Endodermal cell (in vitro differentiated cells): ENCODE results near the gene PIK3R5. TPM values are rescaled to one million over a fixed set of nuclear protein-coding genes. Genes with fewer than 3 reads are reported as not detected.
"Not testable (repeated sequence)": the region's sequence is repeated elsewhere in the genome, so short reads cannot be mapped to it uniquely, and the experiment has no call there.

Experiments used
- DNase-seq: peaks from one replicate; pipeline ENCODE4 v3.0.0-alpha.2; 2017
- H3K27ac ChIP-seq: 2 replicates; pipeline ENCODE4 v1.5.1; 2013; ENCODE audit warnings: mild to moderate bottlenecking, low read depth, low read length, moderate library complexity
- H3K27me3 ChIP-seq: 2 replicates; pipeline ENCODE4 v1.6.1; 2013; ENCODE audit warnings: mild to moderate bottlenecking, low read length, moderate library complexity; ENCODE audit not compliant: insufficient read depth, control insufficient read depth, poor library complexity, severe bottlenecking
- H3K36me3 ChIP-seq: 2 replicates; pipeline ENCODE4 v1.7.0; 2013; ENCODE audit warnings: mild to moderate bottlenecking, low read length, moderate library complexity; ENCODE audit not compliant: control insufficient read depth, insufficient read depth
- H3K4me1 ChIP-seq: one replicate; pipeline ENCODE4 v1.7.0; 2013; ENCODE audit warnings: low read length; ENCODE audit not compliant: control insufficient read depth, insufficient read depth
- H3K4me3 ChIP-seq: 2 replicates; pipeline ENCODE4 v1.5.1; 2013; ENCODE audit warnings: mild to moderate bottlenecking, low read length, moderate library complexity
- H3K9ac ChIP-seq: 2 replicates; pipeline ENCODE4 v1.6.1; 2013; ENCODE audit warnings: mild to moderate bottlenecking, low read length, moderate library complexity; ENCODE audit not compliant: poor library complexity, severe bottlenecking; ENCODE audit errors: extremely low read depth
- H3K9me3 ChIP-seq: 2 replicates; pipeline ENCODE4 v1.6.1; 2013; ENCODE audit warnings: mild to moderate bottlenecking, low read length, moderate library complexity; ENCODE audit not compliant: control insufficient read depth
- H3K27ac Mint-ChIP-seq: 2 replicates; pipeline ENCODE4 v1.8.0; 2020; ENCODE audit warnings: mixed read lengths
- H3K27me3 Mint-ChIP-seq: 2 replicates; pipeline ENCODE4 v1.8.0; 2021; ENCODE audit warnings: mild to moderate bottlenecking, mixed read lengths; ENCODE audit not compliant: insufficient read depth
- H3K36me3 Mint-ChIP-seq: 2 replicates; pipeline ENCODE4 v1.8.0; 2020; ENCODE audit warnings: low read depth, mixed read lengths
- H3K4me1 Mint-ChIP-seq: 2 replicates; pipeline ENCODE4 v1.8.0; 2020; ENCODE audit warnings: mixed read lengths
- H3K4me3 Mint-ChIP-seq: 2 replicates; pipeline ENCODE4 v1.8.0; 2020; ENCODE audit warnings: mild to moderate bottlenecking, moderate library complexity, mixed read lengths
- H3K9me3 Mint-ChIP-seq: 2 replicates; pipeline ENCODE4 v1.8.0; 2020; ENCODE audit warnings: mild to moderate bottlenecking, mixed read lengths
- WGBS, 2 experiments: methylation state at CpG; one replicate each; pipeline versions ENCODE4 v1.1.5 to v1.1.7; 2013; ENCODE audit warnings: missing lambda C conversion rate in 2 of 2, mixed read lengths in 1 of 2; ENCODE audit not compliant: insufficient coverage in 1 of 2, insufficient read length in 1 of 2; 5-methylcytosine and 5-hydroxymethylcytosine counted together
- total RNA-seq, 2 donors: library from RNA; stranded (reverse); fragmentation: NEBNext Ultra II Directional in 1 of 2; extraction: Animal tissue kit (Norgen Biotek cat#: 25700) in 1 of 2; gene quantifications; 2 replicates in 1 of 2; 3 replicates in 1 of 2; pipeline ENCODE4 v1.2.1, GENCODE V29; 2021
- TF ChIP-seq, protein P1 (sequence below): fragments of 200-600 bp; sonication (generic); conservative IDR thresholded peaks from 2 replicates; pipeline ENCODE4 v1.5.0; 2021; ENCODE audit warnings: antibody characterized with exemption, mild to moderate bottlenecking

The PIK3R5 gene
- total RNA-seq, 2 donors from 2014 or later = 10.4 to 37.0 TPM

DNA sequence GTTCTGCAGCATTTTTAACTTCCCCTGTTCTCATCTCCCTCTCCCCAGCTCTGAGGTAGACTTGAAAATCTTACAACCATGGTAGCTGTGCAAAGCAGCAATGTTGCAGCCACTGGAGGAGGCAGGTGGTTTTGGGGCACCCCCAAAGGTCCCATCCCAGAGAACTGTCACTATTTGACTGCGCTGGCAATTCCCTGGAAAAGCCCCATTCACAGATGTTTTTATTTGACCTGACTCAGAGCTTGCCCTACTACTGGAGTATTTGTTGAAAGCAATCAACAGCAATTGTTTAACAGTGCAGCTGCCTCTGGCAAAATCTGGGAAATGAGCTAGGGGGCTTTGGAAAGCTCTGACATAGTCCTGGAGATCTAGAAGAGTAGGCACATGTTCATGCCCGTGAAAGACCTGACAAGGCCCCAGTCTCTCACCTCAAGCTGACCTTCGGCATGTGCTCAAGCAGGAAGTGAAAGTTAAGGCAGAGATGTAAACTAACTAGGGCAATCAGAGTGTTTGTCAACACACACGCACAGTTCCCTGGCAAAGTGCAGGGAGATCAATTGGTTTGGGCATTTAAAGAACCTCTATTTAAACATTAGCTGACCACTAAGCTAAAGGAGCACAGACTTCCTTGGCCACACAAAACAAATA is 19.7 kb upstream of the PIK3R5 start:
- H3K9ac ChIP-seq = no peak overlapping the region
- Mint-ChIP-seq H3K4me3 (no peak overlapping the region), H3K27me3 (peaks cover 3% of the 10 kb centered on the region), H3K9me3 (peaks cover 24% of the 10 kb centered on the region), H3K4me1 (no peaks in the 10 kb centered on the region), H3K36me3 (no peaks in the 10 kb centered on the region), H3K27ac (no peak overlapping the region)
- H3K9me3 ChIP-seq = peaks cover 13% of the 10 kb centered on the region
- H3K36me3 ChIP-seq = no peaks in the 10 kb centered on the region
- H3K4me1 ChIP-seq = no peaks in the 10 kb centered on the region
- 92 to 95% methylated on average over 4 of the region's 4 CpGs for WGBS, 2 experiments
- H3K27me3 ChIP-seq = no peaks in the 10 kb centered on the region
- no peak overlapping the region for H3K4me3 ChIP-seq
- TF ChIP-seq, protein P1, sequence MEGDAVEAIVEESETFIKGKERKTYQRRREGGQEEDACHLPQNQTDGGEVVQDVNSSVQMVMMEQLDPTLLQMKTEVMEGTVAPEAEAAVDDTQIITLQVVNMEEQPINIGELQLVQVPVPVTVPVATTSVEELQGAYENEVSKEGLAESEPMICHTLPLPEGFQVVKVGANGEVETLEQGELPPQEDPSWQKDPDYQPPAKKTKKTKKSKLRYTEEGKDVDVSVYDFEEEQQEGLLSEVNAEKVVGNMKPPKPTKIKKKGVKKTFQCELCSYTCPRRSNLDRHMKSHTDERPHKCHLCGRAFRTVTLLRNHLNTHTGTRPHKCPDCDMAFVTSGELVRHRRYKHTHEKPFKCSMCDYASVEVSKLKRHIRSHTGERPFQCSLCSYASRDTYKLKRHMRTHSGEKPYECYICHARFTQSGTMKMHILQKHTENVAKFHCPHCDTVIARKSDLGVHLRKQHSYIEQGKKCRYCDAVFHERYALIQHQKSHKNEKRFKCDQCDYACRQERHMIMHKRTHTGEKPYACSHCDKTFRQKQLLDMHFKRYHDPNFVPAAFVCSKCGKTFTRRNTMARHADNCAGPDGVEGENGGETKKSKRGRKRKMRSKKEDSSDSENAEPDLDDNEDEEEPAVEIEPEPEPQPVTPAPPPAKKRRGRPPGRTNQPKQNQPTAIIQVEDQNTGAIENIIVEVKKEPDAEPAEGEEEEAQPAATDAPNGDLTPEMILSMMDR = no peak
- H3K27ac ChIP-seq = no peak overlapping the region
- no peak for DNase-seq

DNA sequence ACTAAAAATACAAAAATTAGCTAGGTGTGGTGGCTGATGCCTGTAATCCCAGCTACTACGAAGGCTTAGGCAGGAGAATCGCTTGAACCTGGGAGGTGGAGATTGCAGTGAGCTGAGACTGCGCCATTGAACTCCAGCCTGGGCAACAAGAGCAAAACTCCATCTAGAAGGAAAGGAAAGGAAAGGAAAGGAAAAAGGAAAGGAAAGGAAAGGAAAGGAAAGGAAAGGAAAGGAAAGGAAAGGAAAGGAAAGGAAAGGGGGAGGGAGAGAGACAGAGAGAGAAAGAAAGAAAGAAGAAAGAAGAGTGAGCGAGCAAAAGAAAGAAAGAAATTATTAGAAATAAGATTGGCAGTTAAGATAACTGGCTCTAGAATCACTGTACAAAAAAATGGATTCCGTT is 18.7 kb upstream of the PIK3R5 start:
- H3K36me3 Mint-ChIP-seq, H3K36me3 ChIP-seq: not testable (repeated sequence)
- H3K9me3 Mint-ChIP-seq = peaks cover 26% of the 10 kb centered on the region

DNA sequence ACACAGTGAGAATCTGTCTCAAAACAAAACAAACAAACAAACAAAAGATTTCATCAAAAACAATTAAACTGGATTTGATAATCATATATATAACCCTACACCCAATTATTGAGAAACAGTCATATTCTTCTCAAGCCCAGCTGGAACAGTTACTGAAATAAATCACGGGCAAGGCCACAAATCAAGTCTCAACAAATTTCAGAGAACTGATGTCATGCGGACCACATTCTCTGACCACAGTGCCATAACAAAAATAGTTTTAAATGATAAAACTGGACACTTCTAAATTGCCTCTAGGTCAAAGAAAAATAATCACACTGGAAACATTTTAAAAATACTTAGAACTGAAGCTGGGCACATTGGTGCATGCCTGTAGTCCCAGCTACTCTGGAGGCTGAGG is 15.9 kb upstream of the PIK3R5 start:
- 96% methylated on average over 2 of the region's 2 CpGs; no CpG with 5 or more reads in 1 of the 2 experiments for WGBS, 2 experiments
- Histone ChIP-seq H3K27ac (no peak overlapping the region), H3K9me3 (peaks cover 8% of the 10 kb centered on the region), H3K36me3 (no peaks in the 10 kb centered on the region), H3K9ac (no peak overlapping the region), H3K27me3 (no peaks in the 10 kb centered on the region), H3K4me3 (no peak overlapping the region), H3K4me1 (no peaks in the 10 kb centered on the region)
- Mint-ChIP-seq H3K4me3 (no peak overlapping the region), H3K27me3 (peaks cover 6% of the 10 kb centered on the region), H3K9me3 (peaks cover 20% of the 10 kb centered on the region), H3K27ac (no peak overlapping the region), H3K4me1 (no peaks in the 10 kb centered on the region), H3K36me3 (no peaks in the 10 kb centered on the region)
- TF ChIP-seq, protein P1 = no peak
- no peak for DNase-seq

More for the DNA sequence above, 18.7 kb upstream of the PIK3R5 start:
- not testable (repeated sequence) for H3K27ac ChIP-seq, H3K4me1 Mint-ChIP-seq, H3K4me3 ChIP-seq, H3K27me3 Mint-ChIP-seq, H3K27me3 ChIP-seq, H3K9ac ChIP-seq, DNase-seq, H3K4me1 ChIP-seq, H3K4me3 Mint-ChIP-seq, H3K27ac Mint-ChIP-seq
- 91 to 100% methylated on average over 1 to 5 of the region's 5 CpGs for WGBS, 2 experiments
- peaks cover 13% of the 10 kb centered on the region for H3K9me3 ChIP-seq

DNA sequence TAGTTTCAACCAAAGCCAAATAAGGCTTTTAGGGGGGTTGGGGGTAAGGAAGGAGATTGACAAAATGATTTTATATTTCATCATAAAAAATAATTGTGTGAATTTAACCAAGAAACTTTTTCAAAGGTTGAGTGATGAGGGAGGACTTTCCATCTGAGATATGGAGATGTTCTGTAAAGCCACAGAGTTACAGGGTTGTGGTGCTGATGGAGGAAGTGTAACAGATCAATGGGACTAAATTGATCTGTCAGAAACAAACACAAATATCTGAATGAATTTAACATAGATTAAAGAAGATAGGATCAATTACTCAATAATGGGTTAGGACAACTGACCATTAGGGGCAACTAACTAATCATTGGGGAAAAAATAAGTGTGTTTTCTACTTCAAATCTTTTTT is 14.2 kb upstream of the PIK3R5 start:
- H3K4me1 ChIP-seq = no peaks in the 10 kb centered on the region
- H3K4me1 Mint-ChIP-seq = no peaks in the 10 kb centered on the region
- no peak overlapping the region for H3K27ac ChIP-seq
- H3K4me3 Mint-ChIP-seq = no peak overlapping the region
- no peak for DNase-seq
- no peaks in the 10 kb centered on the region for H3K9me3 ChIP-seq
- peaks cover 6% of the 10 kb centered on the region for H3K9me3 Mint-ChIP-seq
- H3K36me3 Mint-ChIP-seq = no peaks in the 10 kb centered on the region
- H3K36me3 ChIP-seq = no peaks in the 10 kb centered on the region
- peaks cover 4% of the 10 kb centered on the region for H3K27me3 Mint-ChIP-seq
- no peak overlapping the region for H3K27ac Mint-ChIP-seq
- H3K4me3 ChIP-seq = no peak overlapping the region
- TF ChIP-seq, protein P1 = no peak
- no peaks in the 10 kb centered on the region for H3K27me3 ChIP-seq
- H3K9ac ChIP-seq = no peak overlapping the region
